Activated CD8-positive, alpha-beta memory T cell treated with anti-CD3 and anti-CD28 coated beads, Interleukin-2, amount 50 U/mL, for 24 hours (primary cell): ENCODE measurements around the gene C16orf74.

Source experiments
- DNase-seq: peaks from one replicate; pipeline ENCODE4 v3.0.0-alpha.2; 2020; ENCODE audit errors: extremely low read depth

Gene C16orf74

GRCh38 chr16:85774811-85775210 is 23.9 kb upstream of the C16orf74 start:
- DNase-seq, result no peak

- no peak for DNase-seq
These were observed 23.2 kb upstream of the C16orf74 start for GRCh38 chr16:85774136-85774535.

DNA sequence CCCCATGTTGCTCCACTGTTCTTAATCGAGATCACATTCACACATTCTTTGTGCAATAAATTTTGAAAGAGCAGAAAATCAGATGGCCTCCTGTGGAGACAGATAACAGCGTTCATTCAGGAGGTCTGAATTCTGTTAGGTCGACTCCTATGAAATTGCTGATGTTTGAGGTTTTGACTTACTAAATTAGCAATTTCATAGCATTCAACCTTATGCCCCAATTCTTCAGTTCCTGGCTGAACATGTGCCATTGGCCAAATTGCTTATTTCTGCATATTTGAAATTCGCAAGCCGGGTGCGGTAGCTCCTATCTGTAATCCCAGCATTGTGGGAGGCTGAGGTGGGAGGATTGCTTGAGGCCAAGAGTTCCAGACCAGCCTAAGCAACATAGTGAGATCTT is 22.1 kb upstream of the C16orf74 start:
- no peak for DNase-seq

GRCh38 chr16:85770741-85771140 is 19.8 kb upstream of the C16orf74 start:
- DNase-seq, result no peak

- DNase-seq, result no peak
These were observed 17.3 kb upstream of the C16orf74 start for GRCh38 chr16:85768199-85768598.

GRCh38 chr16:85767531-85767930 is 16.6 kb upstream of the C16orf74 start:
- DNase-seq, result no peak

GRCh38 chr16:85765767-85766166 is 14.9 kb upstream of the C16orf74 start:
- no peak for DNase-seq

DNA sequence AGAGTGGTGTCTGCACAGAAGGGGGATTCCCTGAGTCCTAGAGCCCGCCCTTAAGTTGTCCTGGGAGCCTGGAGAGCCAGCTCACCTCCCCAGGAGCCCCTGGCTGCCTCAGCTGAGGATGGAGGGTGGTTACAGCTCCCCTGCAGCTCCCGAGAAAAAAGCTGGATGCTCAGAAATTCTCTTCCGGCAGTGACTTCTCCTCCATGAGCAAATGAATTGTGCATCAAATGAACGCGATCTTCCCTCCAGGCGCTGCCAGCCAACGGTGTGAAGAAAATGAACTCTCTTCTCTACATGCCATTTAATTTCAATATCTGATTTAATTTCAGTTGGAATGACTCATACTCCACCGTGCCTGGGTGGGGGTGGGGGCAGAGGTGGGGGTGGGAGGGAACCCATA is 14.3 kb upstream of the C16orf74 start:
- DNase-seq, result no peak

- DNase-seq, result no peak
These were observed 12.7 kb upstream of the C16orf74 start for GRCh38 chr16:85763616-85764015.

GRCh38 chr16:85762970-85763369 is 12.1 kb upstream of the C16orf74 start:
- no peak for DNase-seq

GRCh38 chr16:85761861-85762260 is 11.0 kb upstream of the C16orf74 start:
- no peak for DNase-seq

DNA sequence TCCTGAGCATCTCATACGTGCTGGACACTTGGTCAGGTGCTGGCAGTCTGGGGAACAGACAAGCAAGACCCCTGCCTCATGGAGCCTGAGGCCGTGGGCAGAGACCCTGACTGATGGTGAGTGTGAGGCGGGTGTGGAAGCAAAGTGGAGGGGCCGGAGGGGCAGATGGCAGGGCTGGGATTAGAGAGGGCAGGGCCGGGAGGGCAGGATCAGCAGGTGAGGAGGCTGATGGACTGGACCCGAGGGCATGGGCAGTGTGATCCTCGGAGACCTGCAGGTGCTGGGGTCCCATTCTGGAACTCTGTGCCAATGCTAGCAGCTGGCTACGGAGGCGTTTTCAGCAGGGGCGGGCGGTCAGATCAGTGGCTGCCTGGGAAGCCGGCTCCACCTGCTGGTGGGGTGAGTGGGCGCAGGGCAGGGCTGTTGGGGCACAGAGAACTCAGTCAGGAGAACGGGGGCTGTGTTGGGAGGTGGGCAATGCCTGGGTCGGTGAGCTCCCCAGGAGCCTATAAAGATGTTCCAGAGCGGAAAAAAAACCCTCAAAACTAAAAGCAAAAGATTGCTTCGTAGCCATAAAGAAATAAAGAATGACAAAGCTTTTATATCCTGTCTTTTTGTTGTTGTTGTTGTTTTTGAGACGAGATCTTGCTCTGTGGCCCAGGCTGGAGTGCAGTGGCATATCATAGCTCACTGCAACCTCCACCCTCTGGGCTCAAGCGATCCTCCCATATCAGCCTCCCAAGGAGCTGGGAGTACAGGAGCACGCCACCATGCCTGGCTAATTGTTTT is 8.9 kb upstream of the C16orf74 start:
- DNase-seq, result no peak

GRCh38 chr16:85759136-85759535 is 8.2 kb upstream of the C16orf74 start:
- no peak for DNase-seq

- DNase-seq, result no peak
These were observed 6.5 kb upstream of the C16orf74 start for GRCh38 chr16:85757341-85757822.

GRCh38 chr16:85755929-85756768 is 5.3 kb upstream of the C16orf74 start:
- DNase-seq, result no peak

DNA sequence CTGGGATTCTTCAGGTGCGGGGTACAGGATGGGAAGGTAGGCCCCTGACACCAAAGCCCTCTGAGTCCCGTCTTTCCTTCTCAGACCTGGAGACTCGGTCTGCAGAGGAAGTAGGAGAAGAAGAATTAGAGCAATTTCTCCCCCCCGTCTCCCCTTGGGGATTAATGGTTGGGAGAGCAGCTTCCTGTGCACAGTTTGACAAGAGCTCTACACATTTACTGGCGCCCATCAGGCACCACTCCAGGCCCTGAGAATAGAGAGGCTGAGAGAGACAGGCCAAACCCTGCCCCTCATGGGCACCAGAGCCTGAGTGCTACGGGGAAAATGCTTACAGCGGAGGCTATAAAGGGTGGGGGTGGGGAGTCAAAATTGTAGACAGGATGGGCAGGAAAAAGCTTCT is 3.5 kb upstream of the C16orf74 start:
- DNase-seq, result no peak

- DNase-seq, result no peak
These were observed 3.1 kb upstream of the C16orf74 start for GRCh38 chr16:85753976-85754375.

GRCh38 chr16:85753559-85753958 is 2.7 kb upstream of the C16orf74 start:
- DNase-seq, result no peak

DNA sequence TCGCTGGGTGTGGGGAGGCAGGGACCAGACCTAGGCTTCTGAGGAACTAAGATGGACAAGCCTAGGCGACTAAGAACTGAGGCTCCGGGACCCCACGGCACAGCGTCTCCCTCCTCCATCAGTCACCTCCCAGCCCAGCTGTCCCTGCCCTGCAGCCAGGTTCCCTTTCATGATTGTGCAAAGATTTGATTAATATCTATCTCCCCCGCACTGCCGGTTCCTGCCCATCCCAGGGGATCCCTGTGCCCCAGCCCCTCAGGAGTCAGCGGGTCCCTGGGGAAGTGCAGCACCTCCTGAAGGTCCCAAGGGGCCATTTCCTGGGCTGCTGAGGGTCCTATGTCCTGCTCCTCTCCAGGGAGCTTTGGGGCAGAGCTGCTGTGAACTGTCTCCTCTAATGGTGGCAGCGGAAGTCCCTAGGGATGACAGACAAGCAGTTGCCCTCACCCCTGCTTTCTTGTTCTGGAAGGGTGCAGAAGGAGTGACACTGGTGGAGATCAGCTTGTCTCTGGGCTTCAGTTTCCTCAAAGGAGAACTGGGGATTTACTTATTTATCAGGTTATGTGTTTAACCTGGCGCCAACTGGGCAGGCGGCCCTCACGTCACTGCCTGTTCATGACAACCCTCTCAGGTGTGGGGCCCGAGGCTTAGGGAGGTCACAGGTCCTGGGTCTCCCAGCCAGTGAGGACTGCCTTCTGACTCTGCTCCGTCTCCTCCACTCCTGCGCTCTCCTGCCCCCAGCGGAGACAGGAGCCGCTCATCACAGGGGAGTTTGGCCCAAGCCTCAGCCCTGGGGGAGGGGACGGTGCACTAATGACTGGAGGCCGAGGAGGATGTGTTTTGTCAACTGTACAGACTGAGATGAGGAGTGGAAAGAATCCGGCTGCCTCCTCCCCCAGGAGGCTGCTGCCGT is 1.9 kb upstream of the C16orf74 start:
- no peak for DNase-seq

DNA sequence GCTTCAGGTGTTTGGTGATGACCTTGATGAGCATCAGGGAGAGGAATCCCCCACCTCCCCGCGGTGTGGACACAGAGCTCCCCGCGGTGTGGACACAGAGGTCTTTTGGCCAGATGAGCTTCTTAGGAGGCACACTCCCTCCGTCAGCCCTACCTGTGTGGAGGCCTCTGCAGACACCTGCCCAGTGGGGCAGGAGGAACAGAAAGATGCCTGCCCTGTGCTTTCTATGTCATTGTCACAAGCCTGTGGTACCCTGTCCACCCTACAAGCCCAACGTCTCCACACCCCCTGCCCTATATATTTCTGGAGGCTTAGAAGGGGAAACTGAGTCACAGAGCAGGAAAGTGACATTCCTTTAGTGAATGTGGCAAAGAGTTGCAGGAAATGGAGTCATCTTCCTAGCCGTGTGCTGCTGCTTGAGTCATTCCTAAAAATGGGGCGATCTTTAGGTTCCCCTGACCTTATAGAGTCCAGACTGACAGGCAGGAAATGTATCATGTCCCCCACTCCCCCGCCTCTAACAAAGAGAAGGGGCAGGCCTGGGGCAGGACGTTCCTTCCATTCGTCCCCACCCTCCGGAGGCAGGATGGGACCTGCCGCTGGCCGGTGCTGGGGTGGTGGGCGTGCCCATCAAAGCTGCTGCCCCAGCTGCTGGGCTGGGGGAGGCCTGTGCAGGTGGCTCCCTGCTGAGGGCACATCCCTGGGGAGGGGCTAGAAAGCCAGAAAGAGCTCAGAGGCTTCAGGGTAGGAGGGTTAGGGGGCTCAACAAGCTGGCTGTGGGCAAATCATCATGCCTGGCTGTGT is 1.0 kb upstream of the C16orf74 start:
- no peak for DNase-seq
